ENCODE measurements around the gene CAP2.

Gene CAP2

DNA sequence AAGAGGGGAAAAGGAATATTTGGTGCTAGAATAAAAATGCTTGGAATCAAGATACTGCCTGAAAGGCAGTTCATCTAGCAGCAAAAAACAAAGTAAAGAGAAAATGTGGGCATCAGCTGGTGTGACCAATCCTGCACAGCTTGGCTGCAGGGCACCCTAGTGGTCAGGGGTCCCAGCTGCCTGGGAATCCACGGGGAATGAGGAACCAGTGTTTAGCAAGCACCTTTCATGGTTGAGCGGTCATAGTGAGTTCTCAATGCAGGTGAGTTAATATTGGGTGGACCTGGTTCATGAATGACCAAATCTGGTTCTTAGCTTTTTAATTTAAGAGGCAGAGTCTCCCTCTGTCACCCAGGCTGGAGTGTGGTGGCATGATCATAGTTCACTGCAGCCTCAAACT lies 53.3 kb downstream of the CAP2 start:
- no peak for DNase-seq

- DNase-seq: no peak
Measured at GRCh38 chr6:17448165-17448564, 54.8 kb downstream of the CAP2 start.

DNA sequence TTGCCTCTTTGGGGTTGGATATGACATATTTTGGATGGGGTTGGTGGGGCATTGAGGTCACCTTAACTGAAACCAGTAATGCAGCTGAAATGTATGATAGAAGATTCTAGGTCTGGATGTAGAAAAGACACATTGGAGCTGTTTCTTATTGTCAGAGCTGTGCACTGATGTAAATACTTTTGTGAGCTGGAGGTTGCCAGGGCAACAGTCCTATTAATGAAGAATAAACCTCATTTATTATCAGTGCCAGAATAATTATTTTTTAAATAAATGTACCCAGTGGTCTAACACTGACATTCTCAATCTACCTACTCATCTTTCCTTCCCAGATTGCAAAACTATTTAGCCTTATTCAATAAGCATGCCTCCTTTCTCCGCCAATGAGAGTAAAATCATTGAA lies 57.0 kb downstream of the CAP2 start:
- no peak for DNase-seq

DNA sequence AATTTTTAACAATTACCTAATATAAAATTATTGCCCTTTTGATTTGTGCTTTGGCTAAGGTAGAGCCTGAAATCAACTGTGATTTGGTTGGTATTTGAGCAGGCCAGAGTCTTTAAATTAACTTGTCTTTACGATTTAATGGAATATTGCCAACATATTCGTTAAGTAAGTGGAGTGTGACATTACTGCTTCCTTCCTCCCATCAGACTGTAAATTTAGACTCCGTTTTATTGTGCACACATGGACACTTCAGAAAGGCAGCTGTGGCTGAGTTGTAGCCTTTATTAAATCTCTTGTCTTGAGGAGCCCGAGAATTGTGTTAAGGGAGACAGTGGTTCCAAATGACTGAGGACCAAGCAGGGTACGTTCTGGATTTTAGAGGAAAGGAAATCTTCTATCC lies 57.4 kb downstream of the CAP2 start:
- no peak for DNase-seq

DNA sequence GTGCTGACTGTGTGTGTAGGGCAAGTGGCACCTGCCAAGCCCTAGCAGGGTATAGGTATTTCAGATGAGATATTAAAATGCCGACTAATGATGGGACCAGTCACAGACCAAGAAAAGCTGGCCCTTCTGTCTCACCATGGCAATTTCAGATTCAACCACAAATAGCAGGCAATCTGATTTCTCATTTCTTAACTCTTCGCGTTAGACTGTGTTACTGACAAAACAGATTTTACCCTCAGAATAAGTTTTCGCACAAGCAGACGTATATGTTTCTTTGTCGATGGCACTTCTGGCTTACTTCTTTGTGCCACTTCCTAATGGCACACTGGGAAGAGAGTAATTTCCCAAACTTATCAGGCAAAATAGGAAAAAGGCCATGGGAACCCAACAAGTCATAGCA lies 58.7 kb downstream of the CAP2 start:
- no peak for DNase-seq

- DNase-seq: no peak
Measured at GRCh38 chr6:17454316-17455005, 61.1 kb downstream of the CAP2 start.

DNA sequence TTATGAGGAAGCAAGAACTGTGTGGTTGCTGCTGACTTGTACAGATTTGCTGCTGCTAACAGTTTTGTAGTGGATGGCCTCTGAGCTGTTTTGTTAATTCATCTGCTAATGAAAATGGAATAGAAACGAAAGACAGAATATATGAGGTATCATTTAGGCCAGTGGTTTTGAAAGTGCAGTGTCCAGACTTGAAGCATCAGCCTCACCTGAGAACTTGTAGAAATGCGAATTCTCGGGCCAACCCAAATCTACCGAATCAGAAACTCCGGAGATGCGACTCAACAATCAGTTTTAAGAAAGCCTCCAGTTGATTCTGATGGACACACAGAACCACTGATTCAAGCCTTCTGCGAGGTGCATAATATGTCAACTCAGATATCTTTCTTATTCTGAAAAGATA lies 62.5 kb downstream of the CAP2 start:
- DNase-seq: no peak

DNA sequence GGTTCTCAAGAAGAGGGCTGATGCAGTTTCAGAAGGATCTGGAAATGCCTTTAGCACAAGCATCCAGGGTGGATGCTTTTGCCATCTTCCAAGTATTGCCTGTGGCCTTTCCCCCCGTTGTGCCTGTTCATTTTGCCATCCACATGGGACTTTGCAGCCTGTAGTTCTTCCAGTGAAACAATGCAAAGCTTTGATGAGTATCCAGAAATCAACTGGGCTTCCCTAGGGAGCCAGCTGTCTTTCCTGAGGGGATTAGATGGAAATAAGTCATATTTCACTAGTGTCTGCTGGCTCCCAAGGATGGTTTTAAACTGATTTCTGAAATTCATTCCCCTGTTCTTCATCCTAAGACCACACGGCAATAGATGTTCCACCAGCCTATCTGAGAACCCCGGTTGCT lies 63.3 kb downstream of the CAP2 start:
- no peak for DNase-seq

GRCh38 chr6:17457405-17457804 lies 64.0 kb downstream of the CAP2 start:
- DNase-seq: no peak

- DNase-seq: no peak
Measured at GRCh38 chr6:17457956-17458355, 64.6 kb downstream of the CAP2 start.

GRCh38 chr6:17458966-17459365 lies 65.6 kb downstream of the CAP2 start:
- DNase-seq: no peak

DNA sequence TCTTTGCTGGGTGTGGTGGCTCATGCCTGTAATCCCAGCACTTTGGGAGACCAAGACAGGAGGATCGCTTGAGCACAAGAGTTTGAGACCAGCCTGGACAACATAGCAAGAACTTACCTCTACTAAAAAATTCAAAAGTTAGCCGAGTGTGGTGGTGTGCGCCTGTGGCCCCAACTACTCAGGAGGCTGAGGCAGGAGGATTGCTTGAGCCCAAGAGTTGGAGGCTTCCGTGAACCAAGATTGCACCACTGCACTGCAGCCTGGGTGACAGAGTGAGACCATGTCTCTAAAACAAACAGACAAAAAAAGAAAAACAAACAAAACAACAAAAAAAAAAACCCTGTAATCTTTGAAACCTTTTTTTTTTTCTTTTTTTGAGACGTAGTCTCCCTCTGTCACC lies 67.5 kb downstream of the CAP2 start:
- no peak for DNase-seq

DNA sequence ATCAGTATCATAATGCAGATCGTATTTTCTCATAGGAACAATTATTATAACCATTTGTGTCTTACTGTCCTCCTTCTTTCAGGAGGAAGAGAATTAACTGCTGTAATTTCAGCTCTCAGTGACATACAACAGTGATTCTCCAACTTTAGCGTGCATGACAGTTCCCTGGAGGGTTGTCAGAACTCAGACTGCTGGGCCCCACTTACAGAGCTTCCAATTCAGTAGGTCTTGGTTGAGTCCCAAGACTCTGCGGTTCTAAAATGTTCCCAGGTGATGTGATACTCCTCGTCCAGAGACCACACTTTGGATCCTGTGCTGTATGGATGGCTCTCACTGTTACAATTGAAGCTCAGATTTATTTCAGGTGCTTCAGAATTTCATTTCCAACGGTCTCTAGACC lies 72.8 kb downstream of the CAP2 start:
- no peak for DNase-seq

DNA sequence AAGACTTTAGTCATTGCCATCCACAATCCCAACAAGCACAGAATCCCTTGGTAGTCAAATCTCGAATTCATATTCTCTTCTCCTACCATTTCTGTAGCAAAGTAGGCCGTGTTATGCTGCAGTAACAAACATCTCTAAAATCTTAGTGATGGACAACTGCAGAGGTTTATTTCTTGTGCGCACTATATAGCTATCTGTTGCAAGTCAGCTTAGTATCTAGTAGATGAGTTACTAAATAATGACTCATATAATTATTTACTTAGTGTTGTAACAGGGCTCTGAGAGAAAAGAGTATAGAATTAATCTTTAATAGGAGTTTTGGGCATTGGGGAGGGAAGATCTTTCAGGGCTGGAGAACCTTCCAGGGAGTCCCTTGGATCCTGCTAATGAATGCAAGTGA lies 73.3 kb downstream of the CAP2 start:
- DNase-seq: no peak

DNA sequence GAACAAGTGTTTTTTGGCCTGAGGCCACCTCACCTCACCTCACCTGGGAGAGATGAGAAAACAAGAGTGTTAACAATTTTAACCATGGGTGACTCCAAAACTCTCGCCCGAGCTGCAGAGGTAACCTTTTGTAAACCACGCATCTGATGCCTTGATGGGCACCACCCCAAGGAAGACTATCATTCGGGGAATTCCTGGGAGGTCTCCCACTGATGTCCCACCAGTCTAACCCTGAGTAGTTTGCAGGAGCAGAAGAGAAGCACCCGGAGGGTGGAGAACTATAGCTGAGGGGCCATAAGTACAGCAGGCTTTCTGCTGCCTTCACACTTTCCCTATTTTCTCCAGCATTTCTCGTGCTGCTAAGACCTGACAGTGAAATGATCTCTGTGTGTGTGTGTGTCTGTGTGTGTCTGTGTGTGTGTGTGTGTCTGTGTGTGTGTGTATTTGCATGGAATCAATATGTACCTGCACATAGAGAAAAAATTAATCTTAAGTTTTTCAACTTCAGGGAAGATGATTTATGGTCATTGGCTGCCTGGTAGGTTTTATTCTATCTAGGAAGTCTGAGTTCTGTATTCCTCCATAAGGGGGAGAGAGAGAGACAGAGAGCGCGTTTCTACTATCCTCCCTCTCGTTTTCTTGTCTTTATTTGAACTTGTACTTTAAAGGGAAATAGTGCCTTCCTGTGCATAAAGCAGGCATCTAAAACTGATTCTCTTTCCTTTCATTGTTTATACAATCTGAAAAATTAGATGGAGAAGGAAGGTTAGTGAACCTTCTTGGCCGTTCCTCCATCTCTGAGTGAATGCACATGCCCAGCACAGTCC lies 75.8 kb downstream of the CAP2 start:
- DNase-seq: no peak

- DNase-seq: no peak
Measured at GRCh38 chr6:17470202-17470937, 77.0 kb downstream of the CAP2 start.

DNA sequence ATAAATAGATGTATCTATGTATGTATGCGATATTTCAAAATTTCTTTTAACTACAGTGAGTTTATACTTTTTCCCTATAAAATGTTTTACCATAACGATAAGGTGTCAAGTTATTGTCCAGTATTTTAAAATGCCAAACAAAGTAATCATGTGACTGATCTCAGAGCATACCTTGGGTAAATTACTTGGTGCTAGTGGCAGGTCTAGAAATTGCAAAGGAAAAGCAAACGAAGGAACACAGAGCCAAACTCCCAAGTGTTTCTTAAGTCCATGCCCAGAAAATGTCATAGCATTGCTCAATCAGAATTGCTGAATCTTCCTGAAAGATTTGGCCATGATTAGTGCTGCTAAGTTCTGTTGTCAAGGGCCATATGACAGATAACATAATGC lies 77.5 kb downstream of the CAP2 start:
- peak; percentile 46 for DNase-seq

DNA sequence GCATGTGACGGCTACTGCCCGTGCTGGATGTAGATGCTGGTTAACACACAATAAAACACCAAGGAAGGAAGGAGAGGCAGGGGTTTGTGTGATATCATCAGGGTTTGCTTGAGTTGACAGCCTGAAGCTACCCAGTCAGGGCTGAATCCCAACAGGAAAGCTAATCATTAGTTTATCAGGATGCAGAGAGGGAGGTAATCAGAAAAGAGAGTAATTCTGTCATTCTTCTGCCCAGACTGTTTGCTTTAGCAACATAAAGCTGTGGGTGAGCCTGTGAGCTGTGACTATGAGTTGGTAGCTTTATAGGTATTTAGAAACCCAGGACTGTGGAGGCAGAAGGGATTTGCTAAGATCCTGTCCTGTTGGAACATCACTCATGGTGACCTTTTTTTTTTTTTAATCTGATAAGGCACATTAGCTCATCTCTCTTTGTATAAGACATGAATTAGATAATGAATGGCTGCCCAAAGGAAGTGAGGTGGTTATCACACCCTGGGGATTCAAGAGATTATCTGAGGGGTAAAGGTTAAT lies 79.3 kb downstream of the CAP2 start:
- no peak for DNase-seq

- no peak for DNase-seq
Measured at GRCh38 chr6:17473554-17473953, 80.2 kb downstream of the CAP2 start.

GRCh38 chr6:17474289-17474688 lies 80.9 kb downstream of the CAP2 start:
- DNase-seq: no peak

DNA sequence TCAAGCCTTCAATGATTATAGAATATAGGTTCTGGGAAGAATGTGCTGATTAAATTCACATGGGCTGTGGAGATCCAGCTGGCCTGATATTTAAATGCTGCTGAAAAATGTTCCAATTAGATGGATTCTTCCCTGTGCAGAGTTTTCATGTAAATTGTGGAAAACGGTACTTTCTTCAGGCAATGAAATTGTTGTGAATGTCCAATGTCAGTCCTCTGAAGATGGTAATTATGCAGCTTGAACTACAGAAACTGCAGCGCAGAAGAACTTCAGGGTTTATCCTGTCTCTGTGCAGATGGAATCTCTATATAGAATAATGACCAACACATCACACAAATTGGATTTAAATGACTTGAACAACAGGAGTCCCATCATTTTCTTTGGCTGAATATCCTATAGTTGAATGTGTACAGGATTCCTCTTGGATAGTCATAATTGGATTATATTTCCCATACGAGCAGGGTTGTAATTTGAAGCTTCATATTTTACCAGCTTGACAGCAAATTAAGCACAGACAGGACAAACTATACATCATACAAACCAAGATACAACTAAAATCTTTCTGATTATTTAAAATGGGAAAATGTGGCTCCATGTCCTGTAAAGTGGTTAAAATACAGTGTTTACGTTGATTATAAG lies 82.3 kb downstream of the CAP2 start:
- DNase-seq: no peak

- no peak for DNase-seq
Measured at GRCh38 chr6:17476511-17476910, 83.1 kb downstream of the CAP2 start.

DNA sequence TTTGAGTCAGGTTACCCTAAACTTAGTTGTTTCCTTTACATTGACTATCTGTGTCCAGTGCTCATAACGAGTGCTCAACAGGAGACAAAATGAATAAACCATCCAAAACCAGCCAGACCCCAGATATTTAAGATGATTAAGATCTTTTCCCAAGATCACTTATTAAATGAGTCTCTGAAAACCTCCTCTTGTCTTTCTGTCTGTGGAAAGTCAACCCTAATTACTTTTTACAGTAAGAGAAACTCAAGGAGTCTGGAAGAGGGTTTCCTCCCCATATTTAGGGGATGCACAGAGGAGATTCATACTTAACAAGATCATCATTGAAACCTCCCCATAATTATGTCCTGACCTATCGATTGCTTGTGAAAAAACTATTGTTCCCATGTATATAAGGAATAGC lies 84.0 kb downstream of the CAP2 start:
- no peak for DNase-seq

Measured in suppressor macrophage treated with lipopolysaccharide for 4 hours (primary cell).